AG09319 (cell line): Measurements from ENCODE around the gene SERINC3.

ENCODE experiments used
- DNase-seq: peaks from one replicate; pipeline ENCODE4 v3.0.0-alpha.2; 2010; ENCODE audit warnings: low read depth; ENCODE audit errors: extremely low read depth
- CTCF ChIP-seq: IDR thresholded peaks from 2 replicates; pipeline ENCODE4 v1.5.1; 2011; ENCODE audit warnings: low read depth, mild to moderate bottlenecking, inconsistent platforms, low read length, moderate library complexity

Gene SERINC3

GRCh38 chr20:44544263-44544662, 22.4 kb upstream of the SERINC3 start:
- DNase-seq, result no peak
- no peak for TF ChIP-seq CTCF

- DNase-seq, result no peak
- TF ChIP-seq CTCF, result no peak
Observed at GRCh38 chr20:44543358-44543757, 21.5 kb upstream of the SERINC3 start.

- TF ChIP-seq CTCF, result no peak
- DNase-seq, result no peak
Observed at GRCh38 chr20:44542890-44543289, 21.0 kb upstream of the SERINC3 start.

GRCh38 chr20:44541992-44542391, 20.1 kb upstream of the SERINC3 start:
- no peak for TF ChIP-seq CTCF
- no peak for DNase-seq

- no peak for DNase-seq
- no peak for TF ChIP-seq CTCF
Observed at GRCh38 chr20:44540834-44541233, 19.0 kb upstream of the SERINC3 start.

- TF ChIP-seq CTCF, result peak; percentile 33
- DNase-seq, result no peak
Observed at GRCh38 chr20:44537993-44538392, 16.1 kb upstream of the SERINC3 start.

GRCh38 chr20:44536175-44536574, 14.3 kb upstream of the SERINC3 start:
- no peak for TF ChIP-seq CTCF
- DNase-seq, result no peak

GRCh38 chr20:44533928-44534327, 12.1 kb upstream of the SERINC3 start:
- DNase-seq, result no peak
- TF ChIP-seq CTCF, result no peak
